Liver (tissue), 9 donors: ENCODE data around the gene MGRN1. TPM values are rescaled to one million over a fixed set of nuclear protein-coding genes. Genes with fewer than 3 reads are reported as not detected.

Experiments
- DNase-seq: peaks from one replicate; pipeline ENCODE4 v3.0.0-alpha.2; 2017; ENCODE audit warnings: low spot score
- H3K27ac ChIP-seq, 2 donors: one replicate each; pipeline ENCODE4 v1.7.0; 2013; ENCODE audit warnings: inconsistent platforms in 2 of 2, low read length in 2 of 2, control low read depth in 1 of 2, low read depth in 1 of 2, mild to moderate bottlenecking in 1 of 2
- H3K27me3 ChIP-seq, 4 donors: one replicate each; pipeline versions ENCODE4 v1.6.1 to v1.7.0; 2013; ENCODE audit warnings: low read length in 3 of 4, inconsistent platforms in 1 of 4, mild to moderate bottlenecking in 1 of 4, moderate library complexity in 1 of 4; ENCODE audit not compliant: control insufficient read depth in 4 of 4, insufficient read depth in 4 of 4
- H3K36me3 ChIP-seq, 4 donors: one replicate each; pipeline versions ENCODE4 v1.6.1 to v1.7.0; 2013; ENCODE audit warnings: low read length in 3 of 4, mild to moderate bottlenecking in 3 of 4, low read depth in 1 of 4, moderate library complexity in 1 of 4; ENCODE audit not compliant: control insufficient read depth in 4 of 4, insufficient read depth in 3 of 4
- H3K4me1 ChIP-seq, 4 donors: one replicate each; pipeline versions ENCODE4 v1.6.1 to v1.7.0; 2013; ENCODE audit warnings: low read length in 3 of 4, mild to moderate bottlenecking in 3 of 4, moderate library complexity in 1 of 4; ENCODE audit not compliant: control insufficient read depth in 4 of 4, insufficient read depth in 4 of 4
- H3K4me3 ChIP-seq, 3 donors: one replicate each; pipeline versions ENCODE4 v1.6.1 to v1.7.0; 2013; ENCODE audit warnings: low read length in 3 of 3, control low read depth in 1 of 3, low read depth in 1 of 3, mild to moderate bottlenecking in 1 of 3
- H3K9ac ChIP-seq, 2 donors: one replicate each; pipeline ENCODE4 v1.7.0; 2013; ENCODE audit warnings: low read length in 2 of 2, mild to moderate bottlenecking in 2 of 2, moderate library complexity in 2 of 2, control low read depth in 1 of 2, low read depth in 1 of 2
- H3K9me3 ChIP-seq, 4 donors: one replicate each; pipeline versions ENCODE4 v1.6.1 to v1.7.0; 2013; ENCODE audit warnings: low read length in 3 of 4; ENCODE audit not compliant: control insufficient read depth in 4 of 4
- EGR1 ChIP-seq, 2 donors: IDR thresholded peaks; 2 replicates each; pipeline ENCODE4 v1.6.1; 2016 to 2018; ENCODE audit warnings: antibody characterized with exemption in 2 of 2, low read depth in 2 of 2
- GABPA ChIP-seq, 2 donors: IDR thresholded peaks in 1 of 2; conservative IDR thresholded peaks in 1 of 2; 2 replicates each; pipeline ENCODE4 v1.6.1; 2016; ENCODE audit warnings: antibody characterized with exemption in 2 of 2, mild to moderate bottlenecking in 1 of 2, moderate library complexity in 1 of 2
- JUND ChIP-seq, 2 donors: IDR thresholded peaks; 2 replicates each; pipeline ENCODE4 v1.6.1; 2016; ENCODE audit warnings: antibody characterized with exemption in 2 of 2
- NR2F2 ChIP-seq: IDR thresholded peaks from 2 replicates; pipeline ENCODE4 v1.6.1; 2016; ENCODE audit warnings: antibody characterized with exemption
- RXRA ChIP-seq, 2 donors: IDR thresholded peaks; 2 replicates each; pipeline ENCODE4 v1.6.1; 2017 to 2018; ENCODE audit warnings: antibody characterized with exemption in 2 of 2, mild to moderate bottlenecking in 1 of 2
- SP1 ChIP-seq: IDR thresholded peaks from 2 replicates; pipeline ENCODE4 v1.6.1; 2018; ENCODE audit warnings: antibody characterized with exemption, mild to moderate bottlenecking
- TAF1 ChIP-seq: conservative IDR thresholded peaks from 2 replicates; pipeline ENCODE4 v1.6.1; 2016; ENCODE audit warnings: antibody characterized with exemption, mild to moderate bottlenecking
- YY1 ChIP-seq: IDR thresholded peaks from 2 replicates; pipeline ENCODE4 v1.6.1; 2016; ENCODE audit warnings: antibody characterized with exemption, mild to moderate bottlenecking
- WGBS: extraction: QIAGEN DNeasy Blood & Tissue Kit; methylation state at CpG from one replicate; pipeline ENCODE4 v1.1.7; 2013; 5-methylcytosine and 5-hydroxymethylcytosine counted together
- polyA plus RNA-seq, 2 donors: library from polyadenylated mRNA; stranded (reverse) in 1 of 2; unstranded in 1 of 2; fragments of 200-250 nt in 1 of 2; fragments of >200 nt in 1 of 2; fragmentation: Nextera tagmentation in 1 of 2; extraction: Ambion mirVana in 1 of 2; gene quantifications; one replicate each; pipeline versions ENCODE4 v1.2.1 to v1.2.3, GENCODE V29; 2013 to 2015
- total RNA-seq, 2 donors: library from RNA; depleted of rRNA; stranded (reverse); fragments of >200 nt; gene quantifications; one replicate each; pipeline ENCODE4 v1.2.3, GENCODE V29; 2014
- TF ChIP-seq, protein P1 (sequence below): IDR thresholded peaks from 2 replicates; pipeline ENCODE4 v1.6.1; 2016; ENCODE audit warnings: antibody characterized with exemption
- TF ChIP-seq, protein P2 (sequence below): IDR thresholded peaks from 2 replicates; pipeline ENCODE4 v1.6.1; 2016; ENCODE audit warnings: antibody characterized with exemption
- TF ChIP-seq, protein P3 (sequence below): fragments of 150-350 bp; IDR thresholded peaks from 2 replicates; pipeline ENCODE4 v1.5.1; 2017; ENCODE audit warnings: improper control_type of control experiment, low read depth, low read length; ENCODE audit not compliant: missing input control
- TF ChIP-seq, protein P4 (sequence below): IDR thresholded peaks from 2 replicates; pipeline ENCODE4 v1.6.1; 2016; ENCODE audit warnings: antibody characterized with exemption, mild to moderate bottlenecking
- donor health status: healthy.
- donor health status: healthy.
- donor health status: healthy.
- donor health status: healthy.
- donor health status: healthy.

Gene MGRN1
- total and polyA plus RNA-seq, 4 donors, result 15.9 to 35.7 (median 25.9) TPM

DNA sequence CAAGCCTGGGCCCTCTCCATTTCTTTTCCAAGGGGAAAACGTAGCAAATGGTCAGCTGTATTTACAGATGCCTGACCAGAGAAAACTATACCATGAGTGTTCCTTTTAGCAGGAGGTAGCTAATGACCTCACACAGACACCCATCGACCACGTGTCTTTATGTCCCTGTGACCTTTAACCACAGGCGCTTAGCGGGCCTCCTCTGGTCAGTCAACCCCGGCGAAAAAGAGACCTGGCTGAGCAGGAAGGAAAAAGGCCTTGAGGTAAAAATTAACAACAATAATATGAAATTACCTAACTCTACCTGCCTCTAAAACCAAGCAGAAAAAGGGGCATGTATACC lies 77.8 kb downstream of the MGRN1 start (continued):
- TF ChIP-seq TAF1 (no peak), JUND (IDR thresholded peaks at IDR 0.05) (no peak), GABPA (IDR thresholded peaks at IDR 0.05 in 1 of 2, conservative IDR thresholded peaks at IDR 0.05 in 1 of 2) (no peak)
- TF ChIP-seq, protein P1, sequence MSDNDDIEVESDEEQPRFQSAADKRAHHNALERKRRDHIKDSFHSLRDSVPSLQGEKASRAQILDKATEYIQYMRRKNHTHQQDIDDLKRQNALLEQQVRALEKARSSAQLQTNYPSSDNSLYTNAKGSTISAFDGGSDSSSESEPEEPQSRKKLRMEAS, result no peak
- TF ChIP-seq, protein P2, sequence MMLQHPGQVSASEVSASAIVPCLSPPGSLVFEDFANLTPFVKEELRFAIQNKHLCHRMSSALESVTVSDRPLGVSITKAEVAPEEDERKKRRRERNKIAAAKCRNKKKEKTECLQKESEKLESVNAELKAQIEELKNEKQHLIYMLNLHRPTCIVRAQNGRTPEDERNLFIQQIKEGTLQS, result no peak

DNA sequence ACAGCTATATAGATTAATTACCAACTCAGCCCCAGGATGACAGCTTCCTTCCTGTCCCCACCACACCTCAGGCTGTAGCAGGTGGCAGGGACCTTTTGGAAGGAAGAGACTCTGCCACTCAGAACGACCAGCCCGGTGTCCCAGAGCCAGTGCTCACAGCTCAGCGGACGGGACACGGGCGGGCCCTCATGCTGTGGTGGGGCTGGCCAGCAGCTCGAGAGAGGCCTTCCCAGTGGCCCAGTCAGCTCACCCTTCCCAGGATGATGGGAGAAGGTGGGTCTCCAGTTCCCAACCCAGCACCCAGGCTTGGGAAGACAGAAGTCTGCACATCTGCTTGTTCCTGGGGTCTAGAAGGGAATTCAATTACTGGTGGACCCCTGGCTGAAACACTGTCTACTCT lies 79.3 kb downstream of the MGRN1 start:
- TF ChIP-seq, protein P3, sequence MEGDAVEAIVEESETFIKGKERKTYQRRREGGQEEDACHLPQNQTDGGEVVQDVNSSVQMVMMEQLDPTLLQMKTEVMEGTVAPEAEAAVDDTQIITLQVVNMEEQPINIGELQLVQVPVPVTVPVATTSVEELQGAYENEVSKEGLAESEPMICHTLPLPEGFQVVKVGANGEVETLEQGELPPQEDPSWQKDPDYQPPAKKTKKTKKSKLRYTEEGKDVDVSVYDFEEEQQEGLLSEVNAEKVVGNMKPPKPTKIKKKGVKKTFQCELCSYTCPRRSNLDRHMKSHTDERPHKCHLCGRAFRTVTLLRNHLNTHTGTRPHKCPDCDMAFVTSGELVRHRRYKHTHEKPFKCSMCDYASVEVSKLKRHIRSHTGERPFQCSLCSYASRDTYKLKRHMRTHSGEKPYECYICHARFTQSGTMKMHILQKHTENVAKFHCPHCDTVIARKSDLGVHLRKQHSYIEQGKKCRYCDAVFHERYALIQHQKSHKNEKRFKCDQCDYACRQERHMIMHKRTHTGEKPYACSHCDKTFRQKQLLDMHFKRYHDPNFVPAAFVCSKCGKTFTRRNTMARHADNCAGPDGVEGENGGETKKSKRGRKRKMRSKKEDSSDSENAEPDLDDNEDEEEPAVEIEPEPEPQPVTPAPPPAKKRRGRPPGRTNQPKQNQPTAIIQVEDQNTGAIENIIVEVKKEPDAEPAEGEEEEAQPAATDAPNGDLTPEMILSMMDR, result no peak
- TF ChIP-seq RXRA (IDR thresholded peaks at IDR 0.05), result no peak
- Histone ChIP-seq H3K9ac (no peak overlapping the region), H3K27ac (no peak overlapping the region), H3K4me3 (no peak overlapping the region), H3K36me3 (peaks cover 7 to 38% (median 20%) of the 10 kb centered on the region in 4 donors), H3K9me3 (no peaks in the 10 kb centered on the region), H3K4me1 (peaks cover 0 to 21% (median 11%) of the 10 kb centered on the region in 4 donors), H3K27me3 (no peaks in the 10 kb centered on the region)
- WGBS, result 88% methylated on average over 7 of the region's 7 CpGs
- no peak for DNase-seq

DNA sequence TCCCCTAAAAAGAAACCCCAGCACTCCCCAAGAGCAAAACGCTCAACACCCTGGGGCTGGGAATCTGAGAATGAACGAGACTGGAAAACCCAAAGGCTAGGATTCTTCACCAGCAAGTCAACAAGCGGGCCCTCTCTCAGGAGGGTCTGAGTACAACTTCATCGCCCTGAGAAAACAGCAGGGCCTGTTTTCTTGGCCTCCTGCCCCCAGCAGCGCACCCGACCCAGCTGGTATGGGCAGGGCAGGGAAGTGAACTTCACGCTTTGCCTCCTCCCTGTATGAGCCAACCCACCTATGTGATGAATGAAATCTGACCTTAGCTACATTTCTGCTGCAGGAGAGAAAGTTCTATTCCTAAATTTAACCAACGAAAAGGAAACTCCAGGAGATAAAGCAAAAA lies 79.9 kb downstream of the MGRN1 start:
- no peak overlapping the region for H3K4me3 ChIP-seq
- WGBS, result 91% methylated on average over 8 of the region's 8 CpGs
- H3K9me3 ChIP-seq, result no peaks in the 10 kb centered on the region
- H3K27me3 ChIP-seq, result no peaks in the 10 kb centered on the region
- peaks cover 0 to 21% (median 11%) of the 10 kb centered on the region in 4 donors for H3K4me1 ChIP-seq
- no peak overlapping the region for H3K9ac ChIP-seq
- peaks cover 7 to 34% (median 17%) of the 10 kb centered on the region in 4 donors for H3K36me3 ChIP-seq
- H3K27ac ChIP-seq, result no peak overlapping the region
- no peak for TF ChIP-seq EGR1 (IDR thresholded peaks at IDR 0.05; ENCODE audit: low read depth in 2 of 2)
- no peak for TF ChIP-seq SP1
- no peak for TF ChIP-seq GABPA (IDR thresholded peaks at IDR 0.05 in 1 of 2, conservative IDR thresholded peaks at IDR 0.05 in 1 of 2)
- no peak for TF ChIP-seq NR2F2
- TF ChIP-seq, protein P3, result no peak
- TF ChIP-seq RXRA (IDR thresholded peaks at IDR 0.05), result no peak
- TF ChIP-seq, protein P2, result no peak
- TF ChIP-seq, protein P4, sequence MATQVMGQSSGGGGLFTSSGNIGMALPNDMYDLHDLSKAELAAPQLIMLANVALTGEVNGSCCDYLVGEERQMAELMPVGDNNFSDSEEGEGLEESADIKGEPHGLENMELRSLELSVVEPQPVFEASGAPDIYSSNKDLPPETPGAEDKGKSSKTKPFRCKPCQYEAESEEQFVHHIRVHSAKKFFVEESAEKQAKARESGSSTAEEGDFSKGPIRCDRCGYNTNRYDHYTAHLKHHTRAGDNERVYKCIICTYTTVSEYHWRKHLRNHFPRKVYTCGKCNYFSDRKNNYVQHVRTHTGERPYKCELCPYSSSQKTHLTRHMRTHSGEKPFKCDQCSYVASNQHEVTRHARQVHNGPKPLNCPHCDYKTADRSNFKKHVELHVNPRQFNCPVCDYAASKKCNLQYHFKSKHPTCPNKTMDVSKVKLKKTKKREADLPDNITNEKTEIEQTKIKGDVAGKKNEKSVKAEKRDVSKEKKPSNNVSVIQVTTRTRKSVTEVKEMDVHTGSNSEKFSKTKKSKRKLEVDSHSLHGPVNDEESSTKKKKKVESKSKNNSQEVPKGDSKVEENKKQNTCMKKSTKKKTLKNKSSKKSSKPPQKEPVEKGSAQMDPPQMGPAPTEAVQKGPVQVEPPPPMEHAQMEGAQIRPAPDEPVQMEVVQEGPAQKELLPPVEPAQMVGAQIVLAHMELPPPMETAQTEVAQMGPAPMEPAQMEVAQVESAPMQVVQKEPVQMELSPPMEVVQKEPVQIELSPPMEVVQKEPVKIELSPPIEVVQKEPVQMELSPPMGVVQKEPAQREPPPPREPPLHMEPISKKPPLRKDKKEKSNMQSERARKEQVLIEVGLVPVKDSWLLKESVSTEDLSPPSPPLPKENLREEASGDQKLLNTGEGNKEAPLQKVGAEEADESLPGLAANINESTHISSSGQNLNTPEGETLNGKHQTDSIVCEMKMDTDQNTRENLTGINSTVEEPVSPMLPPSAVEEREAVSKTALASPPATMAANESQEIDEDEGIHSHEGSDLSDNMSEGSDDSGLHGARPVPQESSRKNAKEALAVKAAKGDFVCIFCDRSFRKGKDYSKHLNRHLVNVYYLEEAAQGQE, result no peak
- TF ChIP-seq YY1, result no peak
- DNase-seq, result no peak
